CD4-positive, alpha-beta T cell treated with Interleukin-6 at 100 ng/mL for 8 hours (primary cell): ENCODE data around the gene TMTC2.
"Not testable (repeated sequence)": the region's sequence is repeated elsewhere in the genome, so short reads cannot be mapped to it uniquely, and the experiment has no call there.

Experiments
- DNase-seq: peaks from one replicate; pipeline ENCODE4 v3.0.0-alpha.2; 2020; ENCODE audit warnings: mixed read lengths, low spot score

Gene TMTC2

GRCh38 chr12:82728710-82729109 lies 42.0 kb downstream of the TMTC2 start:
- no peak for DNase-seq

- no peak for DNase-seq
These were observed 44.3 kb downstream of the TMTC2 start for GRCh38 chr12:82730953-82731459.

GRCh38 chr12:82740129-82741000 lies 53.7 kb downstream of the TMTC2 start:
- no peak for DNase-seq

- DNase-seq = no peak
These were observed 58.5 kb downstream of the TMTC2 start for GRCh38 chr12:82745063-82745674.

- DNase-seq = no peak
These were observed 59.1 kb downstream of the TMTC2 start for GRCh38 chr12:82745807-82746206.

GRCh38 chr12:82746668-82747067 lies 60.0 kb downstream of the TMTC2 start:
- no peak for DNase-seq

- DNase-seq = no peak
These were observed 62.3 kb downstream of the TMTC2 start for GRCh38 chr12:82749015-82749414.

GRCh38 chr12:82754856-82755255 lies 68.2 kb downstream of the TMTC2 start:
- no peak for DNase-seq

- no peak for DNase-seq
These were observed 69.6 kb downstream of the TMTC2 start for GRCh38 chr12:82756303-82756702.

- DNase-seq = no peak
These were observed 70.4 kb downstream of the TMTC2 start for GRCh38 chr12:82757059-82757458.

GRCh38 chr12:82757656-82758055 lies 71.0 kb downstream of the TMTC2 start:
- DNase-seq = no peak

GRCh38 chr12:82758749-82759330 lies 72.1 kb downstream of the TMTC2 start:
- DNase-seq = no peak

- no peak for DNase-seq
These were observed 73.7 kb downstream of the TMTC2 start for GRCh38 chr12:82760423-82760822.

- DNase-seq = not testable (repeated sequence)
These were observed 78.5 kb downstream of the TMTC2 start for GRCh38 chr12:82765206-82765605.

- DNase-seq = no peak
These were observed 79.4 kb downstream of the TMTC2 start for GRCh38 chr12:82765971-82766705.

- DNase-seq = no peak
These were observed 88.0 kb downstream of the TMTC2 start for GRCh38 chr12:82774666-82775065.

- no peak for DNase-seq
These were observed 93.8 kb downstream of the TMTC2 start for GRCh38 chr12:82780517-82780916.

GRCh38 chr12:82781309-82781997 lies 94.7 kb downstream of the TMTC2 start:
- no peak for DNase-seq

- no peak for DNase-seq
These were observed 96.7 kb downstream of the TMTC2 start for GRCh38 chr12:82783435-82783834.

- no peak for DNase-seq
These were observed 100.3 kb downstream of the TMTC2 start for GRCh38 chr12:82787016-82787415.

- no peak for DNase-seq
These were observed 101.9 kb downstream of the TMTC2 start for GRCh38 chr12:82788594-82788993.

- DNase-seq = no peak
These were observed 103.0 kb downstream of the TMTC2 start for GRCh38 chr12:82789674-82790073.
